K562 (cell line): ENCODE results near the gene SATB2. TPM values are rescaled to one million over a fixed set of nuclear protein-coding genes. Genes with fewer than 3 reads are reported as not detected.
A peak's percentile ranks its signal among the peaks of the same experiment; 100 is the strongest.

Experiments
- ATAC-seq: fragments of 200-7000 bp; cut with Tn5 transposase; 3 replicates; pipeline ENCODE4 v1.9.1; 2020; ENCODE audit warnings: moderate library complexity
- BruUV-seq: library from RNA; stranded (reverse); fragments of 400-500 nt; replicated peaks from 2 replicates; lab custom pipeline; 2021; lab: Mats Ljungman, UMichigan
- CTCF ChIA-PET: fragments of 300-600 bp; formaldehyde crosslinking; extraction: SDS; loops from one replicate; lab custom pipeline; 2021; ENCODE audit warnings: low intra/inter-chr PET ratio; lab: Yijun Ruan, JAX
- POLR2A ChIA-PET: fragments of 300-600, 350-650 bp; sonication (Branson Sonifier 250); formaldehyde crosslinking; extraction: SDS; loops from one replicate; lab custom pipeline; 2021; ENCODE audit warnings: antibody characterized with exemption, inconsistent platforms; lab: Yijun Ruan, JAX
- DNase-seq, 4 experiments: peaks; one replicate each; pipeline versions ENCODE4 v3.0.0 to v3.0.0-alpha.2; 2011 to 2018; ENCODE audit warnings: low spot score in 3 of 4, mixed read lengths in 3 of 4; ENCODE audit errors: extremely low read depth in 1 of 4
- FAIRE-seq: peaks from 2 replicates; lab custom pipeline; 2011; peaks lifted over from hg19 to GRCh38; lab: Jason Lieb, UNC
- H2AFZ ChIP-seq: 2 replicates; pipeline ENCODE4 v1.6.0; 2011; ENCODE audit warnings: low read depth, low read length, control low read depth, inconsistent platforms
- H3K27ac ChIP-seq: fragments of 200-600 bp; 3 replicates; pipeline ENCODE4 v1.8.0; 2011; ENCODE audit warnings: low read depth, mild to moderate bottlenecking, control low read depth, inconsistent platforms, low read length, moderate library complexity, mixed read lengths; ENCODE audit errors: extremely low read depth
- H3K27me3 ChIP-seq, 2 experiments: fragments of 300-600 bp in 1 of 2; 2 replicates in 1 of 2; 3 replicates in 1 of 2; pipeline versions ENCODE4 v1.6.0 to v1.8.0; 2011; ENCODE audit warnings: inconsistent platforms in 2 of 2, low read length in 2 of 2, mild to moderate bottlenecking in 1 of 2, mixed read lengths in 1 of 2, moderate library complexity in 1 of 2; ENCODE audit not compliant: control insufficient read depth in 2 of 2, insufficient read depth in 2 of 2
- H3K36me3 ChIP-seq: fragments of 300-600 bp; 3 replicates; pipeline ENCODE4 v1.8.0; 2011; ENCODE audit warnings: mild to moderate bottlenecking, low read length, inconsistent platforms; ENCODE audit not compliant: control insufficient read depth, insufficient read depth
- H3K4me1 ChIP-seq, 2 experiments: fragments of 200-600 bp in 1 of 2; replicated peaks in 1 of 2; 2 replicates in 1 of 2; 3 replicates in 1 of 2; pipeline versions ENCODE4 v1.5.1 to v1.8.0; 2011; ENCODE audit warnings: inconsistent platforms in 2 of 2, low read length in 2 of 2, mild to moderate bottlenecking in 1 of 2, mixed read lengths in 1 of 2, moderate library complexity in 1 of 2; ENCODE audit not compliant: control insufficient read depth in 2 of 2, insufficient read depth in 2 of 2
- H3K4me2 ChIP-seq: 2 replicates; pipeline ENCODE4 v1.6.1; 2011; ENCODE audit warnings: low read length, control low read depth, inconsistent platforms, mixed read lengths; ENCODE audit not compliant: insufficient read depth
- H3K4me3 ChIP-seq: fragments of 200-600 bp; sonication (generic), shearing (Covaris generic); 2 replicates; pipeline ENCODE4 v1.5.1; 2016; ENCODE audit warnings: control low read depth, inconsistent platforms
- H3K79me2 ChIP-seq: fragments of 200-600 bp; 3 replicates; pipeline ENCODE4 v1.8.0; 2011; ENCODE audit warnings: low read length, inconsistent platforms; ENCODE audit not compliant: control insufficient read depth, insufficient read depth
- H3K9ac ChIP-seq, 2 experiments: 2 replicates each; pipeline versions ENCODE4 v1.6.0 to v1.6.1; 2011; ENCODE audit warnings: low read depth in 2 of 2, low read length in 2 of 2, control low read depth in 1 of 2, inconsistent platforms in 1 of 2, mild to moderate bottlenecking in 1 of 2, mixed read lengths in 1 of 2; ENCODE audit not compliant: insufficient read depth in 1 of 2
- H3K9me1 ChIP-seq: one replicate; pipeline ENCODE4 v1.6.0; 2011; ENCODE audit warnings: inconsistent platforms, mild to moderate bottlenecking, low read length, moderate library complexity; ENCODE audit not compliant: control insufficient read depth, insufficient read depth
- H3K9me3 ChIP-seq: replicated peaks from 2 replicates; pipeline ENCODE4 v1.5.1; 2011; ENCODE audit warnings: low read depth, low read length, inconsistent platforms; ENCODE audit not compliant: control insufficient read depth, insufficient read depth
- H4K20me1 ChIP-seq: replicated peaks from 2 replicates; pipeline ENCODE4 v1.6.1; 2011; ENCODE audit warnings: low read length, inconsistent platforms, mixed read lengths; ENCODE audit not compliant: control insufficient read depth, insufficient read depth
- RBM25 ChIP-seq: fragments of 200-400 bp; formaldehyde crosslinking; IDR thresholded peaks from 2 replicates; pipeline ENCODE4 v1.6.1; 2018; ENCODE audit warnings: low read length, low read depth, moderate library complexity; ENCODE audit not compliant: severe bottlenecking
- TAF15 ChIP-seq: fragments of 200-400 bp; formaldehyde crosslinking; IDR thresholded peaks from 2 replicates; pipeline ENCODE4 v1.6.1; 2017; ENCODE audit warnings: mild to moderate bottlenecking, low read depth, low read length, moderate library complexity
- U2AF1 ChIP-seq: fragments of 200-400 bp; formaldehyde crosslinking; optimal IDR thresholded peaks from 2 replicates; pipeline ENCODE3; 2017; ENCODE audit warnings: mild to moderate bottlenecking, low read depth, low read length, moderate library complexity
- ZFP36 ChIP-seq: fragments of 150-350 bp; IDR thresholded peaks from 2 replicates; pipeline ENCODE4 v1.6.1; 2018; ENCODE audit warnings: low read length, low read depth; ENCODE audit not compliant: partially characterized antibody
- ZNF668 ChIP-seq: fragments of 250-450 bp; sonication (Bioruptor Pico); IDR thresholded peaks from 2 replicates; pipeline ENCODE4 v1.8.0; 2022; ENCODE audit warnings: mild to moderate bottlenecking, inconsistent platforms
- whole genome bisulfite sequencing: fragments of 100-300 bp; shearing (Covaris generic); methylation state at CpG from one replicate; pipeline ENCODE4 v1.1.6; 2016; ENCODE audit warnings: low coverage, mixed read lengths; ENCODE audit not compliant: insufficient coverage; ENCODE audit errors: missing lambda C conversion rate; 5-methylcytosine and 5-hydroxymethylcytosine counted together
- in situ Hi-C: fragments of 300-500 bp; cut with MboI; formaldehyde crosslinking; loops from 4 replicates; pipeline ENCODE4 v1.15.0; 2018; ENCODE audit warnings: inconsistent platforms, mixed read lengths
- intact Hi-C: fragments of 100-400 bp; cut with micrococcal nuclease; formaldehyde crosslinking; loops from 2 replicates; pipeline ENCODE4 v1.14.2; 2022
- polyA plus RNA-seq, 8 experiments: library from polyadenylated mRNA; depleted of rRNA in 4 of 8; stranded (reverse) in 5 of 8; unstranded in 3 of 8; fragments of >200 nt; fragmentation: Nextera tagmentation in 2 of 8; fragmentation: Illumina TruSeq in 1 of 8; extraction: Ambion mirVana in 2 of 8; extraction: Trizol in 1 of 8; gene quantifications; 2 replicates each; pipeline versions ENCODE4 v1.2.1 to v1.2.3, GENCODE V29; 2011 to 2014; ENCODE audit warnings: inconsistent platforms in 1 of 8, missing spikeins in 1 of 8
- total RNA-seq, 7 experiments: library from RNA; depleted of rRNA in 6 of 7; stranded (reverse); fragments of >200 nt in 6 of 7; fragmentation: Illumina TruSeq in 2 of 7; extraction: Trizol in 2 of 7; gene quantifications; 2 replicates each; pipeline versions ENCODE4 v1.2.1 to v1.2.3, GENCODE V29; 2011 to 2021; ENCODE audit warnings: low replicate concordance in 1 of 7

The SATB2 gene
- total and polyA plus RNA-seq, 9 of the 15 experiments (the other 6 are each of a cell fraction or from before 2014, with no cell fraction given), result 4.5 to 34.0 (median 15.1) TPM

DNA sequence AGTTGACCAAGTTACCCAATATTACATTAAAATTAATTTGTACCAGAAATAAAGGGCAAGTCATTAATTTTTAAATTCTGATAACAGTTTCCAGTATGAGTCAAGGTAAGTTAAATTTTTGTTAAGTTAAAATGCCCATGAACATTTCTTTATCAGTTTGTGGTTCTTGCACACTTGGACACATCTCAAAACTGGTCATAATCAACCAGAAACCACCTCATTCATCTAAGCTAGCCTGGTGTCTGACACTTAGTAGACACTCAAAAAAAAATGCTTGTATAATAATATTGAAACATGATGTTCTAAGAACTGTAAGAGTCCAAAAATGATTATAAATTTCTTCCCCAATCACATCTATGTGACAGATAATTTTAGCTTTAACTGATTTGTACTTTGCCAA is 62.4 kb downstream of the SATB2 start:
- H2AFZ ChIP-seq, result no peak overlapping the region
- ATAC-seq, result no peak
- in situ Hi-C loops, result no loop called here
- H3K4me2 ChIP-seq, result no peak overlapping the region
- no peak for FAIRE-seq
- POLR2A ChIA-PET, result no interaction called here
- intact Hi-C loops, result no loop called here
- H3K27ac ChIP-seq, result no peak overlapping the region
- no peak for DNase-seq
- H3K4me3 ChIP-seq, result no peak overlapping the region
- no TSS peak for BruUV-seq
- no peaks in the 10 kb centered on the region for H3K9me1 ChIP-seq
- no peaks in the 10 kb centered on the region for H3K9me3 ChIP-seq
- peaks cover 15% of the 10 kb centered on the region; the same call in 2 of the 3 replicates for H3K79me2 ChIP-seq
- no peaks in the 10 kb centered on the region; a peak in 1 of 5 replicates for H3K4me1 ChIP-seq
- no peaks in the 10 kb centered on the region for H3K27me3 ChIP-seq
- H3K9ac ChIP-seq, result no peak overlapping the region
- H3K36me3 ChIP-seq, result peaks cover 43% of the 10 kb centered on the region
- CTCF ChIA-PET, result no interaction called here
- TF ChIP-seq ZNF668 (CRISPR knock-in tag) (no peak), TAF15 (no peak)
- no peaks in the 10 kb centered on the region for H4K20me1 ChIP-seq

- Histone ChIP-seq H3K9me3 (no peaks in the 10 kb centered on the region), H2AFZ (no peak overlapping the region), H3K27ac (no peak overlapping the region), H4K20me1 (no peaks in the 10 kb centered on the region), H3K9me1 (no peaks in the 10 kb centered on the region), H3K4me3 (no peak overlapping the region), H3K79me2 (peaks cover 29% of the 10 kb centered on the region; the same call in 2 of the 3 replicates), H3K4me2 (no peak overlapping the region), H3K27me3 (no peaks in the 10 kb centered on the region), H3K4me1 (no peaks in the 10 kb centered on the region; a peak in 1 of 5 replicates), H3K9ac (no peak overlapping the region), H3K36me3 (peaks cover 24% of the 10 kb centered on the region; the same call in 1 of the 3 replicates)
- POLR2A ChIA-PET, result interaction anchor here (0.9 kb wide), 1 partner anchor 60 kb away, joined by 5 read pairs; no protein-coding TSS in a partner anchor
- in situ Hi-C loops (no loop called here), intact Hi-C loops (no loop called here)
- TF ChIP-seq RBM25 (peak; percentile 29), ZFP36 (peak; percentile 8), U2AF1 (no peak)
- ATAC-seq (no peak), FAIRE-seq (no peak), DNase-seq (no peak)
- CTCF ChIA-PET, result no interaction called here
- WGBS, result 100% methylated on average over 1 of the region's 1 CpG
- BruUV-seq, result no TSS peak
These were observed 65.4 kb downstream of the SATB2 start for GRCh38 chr2:199392363-199392762.
